ENCODE data around the gene ABHD17C. TPM values are rescaled to one million over a fixed set of nuclear protein-coding genes. Genes with fewer than 3 reads are reported as not detected.

ABHD17C gene
- total RNA-seq, 1 donor from 2014 or later, result 6.5 TPM

- Histone ChIP-seq H3K4me3 (ENCODE audit: low read depth, low read length) (no peak overlapping the region), H3K27me3 (ENCODE audit: control insufficient read depth, insufficient read depth, low read length) (no peaks in the 10 kb centered on the region), H3K36me3 (ENCODE audit: control insufficient read depth, insufficient read depth, low read length) (no peaks in the 10 kb centered on the region)
- TF ChIP-seq, protein P1, sequence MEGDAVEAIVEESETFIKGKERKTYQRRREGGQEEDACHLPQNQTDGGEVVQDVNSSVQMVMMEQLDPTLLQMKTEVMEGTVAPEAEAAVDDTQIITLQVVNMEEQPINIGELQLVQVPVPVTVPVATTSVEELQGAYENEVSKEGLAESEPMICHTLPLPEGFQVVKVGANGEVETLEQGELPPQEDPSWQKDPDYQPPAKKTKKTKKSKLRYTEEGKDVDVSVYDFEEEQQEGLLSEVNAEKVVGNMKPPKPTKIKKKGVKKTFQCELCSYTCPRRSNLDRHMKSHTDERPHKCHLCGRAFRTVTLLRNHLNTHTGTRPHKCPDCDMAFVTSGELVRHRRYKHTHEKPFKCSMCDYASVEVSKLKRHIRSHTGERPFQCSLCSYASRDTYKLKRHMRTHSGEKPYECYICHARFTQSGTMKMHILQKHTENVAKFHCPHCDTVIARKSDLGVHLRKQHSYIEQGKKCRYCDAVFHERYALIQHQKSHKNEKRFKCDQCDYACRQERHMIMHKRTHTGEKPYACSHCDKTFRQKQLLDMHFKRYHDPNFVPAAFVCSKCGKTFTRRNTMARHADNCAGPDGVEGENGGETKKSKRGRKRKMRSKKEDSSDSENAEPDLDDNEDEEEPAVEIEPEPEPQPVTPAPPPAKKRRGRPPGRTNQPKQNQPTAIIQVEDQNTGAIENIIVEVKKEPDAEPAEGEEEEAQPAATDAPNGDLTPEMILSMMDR (IDR thresholded peaks at IDR 0.05; ENCODE audit: insufficient read depth, low read length, poor library complexity, severe bottlenecking), result no peak
- no peak for DNase-seq (ENCODE audit: low read depth)
Measured at GRCh38 chr15:80766275-80766674, 71.2 kb downstream of the ABHD17C start.

- TF ChIP-seq, protein P1 (IDR thresholded peaks at IDR 0.05; ENCODE audit: insufficient read depth, low read length, poor library complexity, severe bottlenecking), result no peak
- no peaks in the 10 kb centered on the region for H3K27me3 ChIP-seq (ENCODE audit: control insufficient read depth, insufficient read depth, low read length)
- no peak for DNase-seq (ENCODE audit: low read depth)
- no peak overlapping the region for H3K4me3 ChIP-seq (ENCODE audit: low read depth, low read length)
- no peaks in the 10 kb centered on the region for H3K36me3 ChIP-seq (ENCODE audit: control insufficient read depth, insufficient read depth, low read length)
Measured at GRCh38 chr15:80768158-80768557, 73.0 kb downstream of the ABHD17C start.

- TF ChIP-seq, protein P1 (IDR thresholded peaks at IDR 0.05; ENCODE audit: insufficient read depth, low read length, poor library complexity, severe bottlenecking), result no peak
Measured at GRCh38 chr15:80769153-80769828, 74.2 kb downstream of the ABHD17C start.

GRCh38 chr15:80769829-80770705, 75.0 kb downstream of the ABHD17C start:
- Histone ChIP-seq H3K4me3 (ENCODE audit: low read depth, low read length) (no peak overlapping the region), H3K27me3 (ENCODE audit: control insufficient read depth, insufficient read depth, low read length) (no peaks in the 10 kb centered on the region), H3K36me3 (ENCODE audit: control insufficient read depth, insufficient read depth, low read length) (no peaks in the 10 kb centered on the region)
- TF ChIP-seq, protein P1 (IDR thresholded peaks at IDR 0.05; ENCODE audit: insufficient read depth, low read length, poor library complexity, severe bottlenecking), result no peak
- DNase-seq (ENCODE audit: low read depth), result no peak

More at GRCh38 chr15:80769153-80769828, 74.2 kb downstream of the ABHD17C start:
- Histone ChIP-seq H3K36me3 (ENCODE audit: control insufficient read depth, insufficient read depth, low read length) (no peaks in the 10 kb centered on the region), H3K27me3 (ENCODE audit: control insufficient read depth, insufficient read depth, low read length) (no peaks in the 10 kb centered on the region), H3K4me3 (ENCODE audit: low read depth, low read length) (no peak overlapping the region)
- no peak for DNase-seq (ENCODE audit: low read depth)

- Histone ChIP-seq H3K36me3 (ENCODE audit: control insufficient read depth, insufficient read depth, low read length) (no peaks in the 10 kb centered on the region), H3K4me3 (ENCODE audit: low read depth, low read length) (no peak overlapping the region), H3K27me3 (ENCODE audit: control insufficient read depth, insufficient read depth, low read length) (no peaks in the 10 kb centered on the region)
- TF ChIP-seq, protein P1 (IDR thresholded peaks at IDR 0.05; ENCODE audit: insufficient read depth, low read length, poor library complexity, severe bottlenecking), result no peak
- no peak for DNase-seq (ENCODE audit: low read depth)
Measured at GRCh38 chr15:80773122-80773551, 78.0 kb downstream of the ABHD17C start.

Measured in kidney epithelial cell (primary cell).